ENCODE measurements around the gene PTPRM.
A peak's percentile ranks its signal among the peaks of the same experiment; 100 is the strongest.

DNA sequence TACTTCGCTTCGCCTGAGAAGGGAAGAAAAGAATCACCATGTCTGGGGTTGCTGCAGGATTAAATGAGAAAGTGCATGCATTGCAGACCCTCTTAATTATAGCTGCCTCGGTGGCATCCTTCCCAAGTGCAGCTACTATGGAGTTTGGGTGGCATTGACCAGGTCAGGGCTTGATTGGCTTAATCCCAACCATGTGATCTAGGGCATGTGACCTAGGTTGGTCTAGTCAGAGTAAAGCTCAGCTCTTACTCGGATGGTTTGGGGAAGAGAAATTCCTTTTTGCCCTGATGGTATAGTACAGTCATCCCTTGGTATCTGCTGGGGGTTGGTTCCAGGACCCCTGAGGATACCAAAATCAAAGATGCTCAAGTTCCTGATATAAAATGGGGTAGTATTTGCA is 863.9 kb downstream of the PTPRM start:
- TF ChIP-seq, protein P1, sequence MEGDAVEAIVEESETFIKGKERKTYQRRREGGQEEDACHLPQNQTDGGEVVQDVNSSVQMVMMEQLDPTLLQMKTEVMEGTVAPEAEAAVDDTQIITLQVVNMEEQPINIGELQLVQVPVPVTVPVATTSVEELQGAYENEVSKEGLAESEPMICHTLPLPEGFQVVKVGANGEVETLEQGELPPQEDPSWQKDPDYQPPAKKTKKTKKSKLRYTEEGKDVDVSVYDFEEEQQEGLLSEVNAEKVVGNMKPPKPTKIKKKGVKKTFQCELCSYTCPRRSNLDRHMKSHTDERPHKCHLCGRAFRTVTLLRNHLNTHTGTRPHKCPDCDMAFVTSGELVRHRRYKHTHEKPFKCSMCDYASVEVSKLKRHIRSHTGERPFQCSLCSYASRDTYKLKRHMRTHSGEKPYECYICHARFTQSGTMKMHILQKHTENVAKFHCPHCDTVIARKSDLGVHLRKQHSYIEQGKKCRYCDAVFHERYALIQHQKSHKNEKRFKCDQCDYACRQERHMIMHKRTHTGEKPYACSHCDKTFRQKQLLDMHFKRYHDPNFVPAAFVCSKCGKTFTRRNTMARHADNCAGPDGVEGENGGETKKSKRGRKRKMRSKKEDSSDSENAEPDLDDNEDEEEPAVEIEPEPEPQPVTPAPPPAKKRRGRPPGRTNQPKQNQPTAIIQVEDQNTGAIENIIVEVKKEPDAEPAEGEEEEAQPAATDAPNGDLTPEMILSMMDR (conservative IDR thresholded peaks at IDR 0.05; ENCODE audit: low read depth, low read length): no peak
- no peak for TF ChIP-seq POLR2A (IDR thresholded peaks at IDR 0.05; ENCODE audit: low read depth, low read length)
- TF ChIP-seq RAD21 (IDR thresholded peaks at IDR 0.05; ENCODE audit: low read length): no peak
- TF ChIP-seq, protein P2, sequence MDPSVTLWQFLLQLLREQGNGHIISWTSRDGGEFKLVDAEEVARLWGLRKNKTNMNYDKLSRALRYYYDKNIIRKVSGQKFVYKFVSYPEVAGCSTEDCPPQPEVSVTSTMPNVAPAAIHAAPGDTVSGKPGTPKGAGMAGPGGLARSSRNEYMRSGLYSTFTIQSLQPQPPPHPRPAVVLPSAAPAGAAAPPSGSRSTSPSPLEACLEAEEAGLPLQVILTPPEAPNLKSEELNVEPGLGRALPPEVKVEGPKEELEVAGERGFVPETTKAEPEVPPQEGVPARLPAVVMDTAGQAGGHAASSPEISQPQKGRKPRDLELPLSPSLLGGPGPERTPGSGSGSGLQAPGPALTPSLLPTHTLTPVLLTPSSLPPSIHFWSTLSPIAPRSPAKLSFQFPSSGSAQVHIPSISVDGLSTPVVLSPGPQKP (IDR thresholded peaks at IDR 0.05; ENCODE audit: borderline replicate concordance, low read depth, low read length): no peak
- TF ChIP-seq, protein P3, sequence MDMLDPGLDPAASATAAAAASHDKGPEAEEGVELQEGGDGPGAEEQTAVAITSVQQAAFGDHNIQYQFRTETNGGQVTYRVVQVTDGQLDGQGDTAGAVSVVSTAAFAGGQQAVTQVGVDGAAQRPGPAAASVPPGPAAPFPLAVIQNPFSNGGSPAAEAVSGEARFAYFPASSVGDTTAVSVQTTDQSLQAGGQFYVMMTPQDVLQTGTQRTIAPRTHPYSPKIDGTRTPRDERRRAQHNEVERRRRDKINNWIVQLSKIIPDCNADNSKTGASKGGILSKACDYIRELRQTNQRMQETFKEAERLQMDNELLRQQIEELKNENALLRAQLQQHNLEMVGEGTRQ (IDR thresholded peaks at IDR 0.05; ENCODE audit: low read depth, low read length): peak; percentile 53; the same call in 1 of the 2 replicates
